Measurements from ENCODE around the gene PPT1.
"Not testable (repeated sequence)": the region's sequence is repeated elsewhere in the genome, so short reads cannot be mapped to it uniquely, and the experiment has no call there.

The PPT1 gene

GRCh38 chr1:40057310-40058030 lies 39.6 kb downstream of the PPT1 start:
- no peak for DNase-seq (ENCODE audit: low read depth in 4 of 4, low spot score in 1 of 4)

GRCh38 chr1:40056519-40057309 lies 40.3 kb downstream of the PPT1 start:
- no peak for DNase-seq (ENCODE audit: low read depth in 4 of 4, low spot score in 1 of 4)

- DNase-seq (ENCODE audit: low read depth in 4 of 4, low spot score in 1 of 4) = no peak
Observed at GRCh38 chr1:40053138-40053887, 43.7 kb downstream of the PPT1 start.

- DNase-seq (ENCODE audit: low read depth in 4 of 4, low spot score in 1 of 4) = no peak
Observed at GRCh38 chr1:40050863-40051262, 46.2 kb downstream of the PPT1 start.

GRCh38 chr1:40049725-40050124 lies 47.3 kb downstream of the PPT1 start:
- DNase-seq (ENCODE audit: low read depth in 4 of 4, low spot score in 1 of 4) = no peak

GRCh38 chr1:40047769-40048168 lies 49.3 kb downstream of the PPT1 start:
- DNase-seq (ENCODE audit: low read depth in 4 of 4, low spot score in 1 of 4) = no peak

GRCh38 chr1:40047276-40047675 lies 49.8 kb downstream of the PPT1 start:
- no peak for DNase-seq (ENCODE audit: low read depth in 4 of 4, low spot score in 1 of 4)

GRCh38 chr1:40045766-40046165 lies 51.3 kb downstream of the PPT1 start:
- DNase-seq (ENCODE audit: low read depth in 4 of 4, low spot score in 1 of 4) = no peak

GRCh38 chr1:40045182-40045581 lies 51.9 kb downstream of the PPT1 start:
- no peak for DNase-seq (ENCODE audit: low read depth in 4 of 4, low spot score in 1 of 4)

GRCh38 chr1:40044110-40044509 lies 52.9 kb downstream of the PPT1 start:
- DNase-seq (ENCODE audit: low read depth in 4 of 4, low spot score in 1 of 4) = no peak

GRCh38 chr1:40042341-40042740 lies 54.7 kb downstream of the PPT1 start:
- DNase-seq (ENCODE audit: low read depth in 4 of 4, low spot score in 1 of 4) = no peak

GRCh38 chr1:40041466-40041838 lies 55.6 kb downstream of the PPT1 start:
- no peak for DNase-seq (ENCODE audit: low read depth in 4 of 4, low spot score in 1 of 4)

GRCh38 chr1:40040511-40041465 lies 56.3 kb downstream of the PPT1 start, which contains the start of gene CAP1:
CAP1 (plus strand) TSS chr1:40040729; CDS start chr1:40059347, 18,618 bp downstream.
- DNase-seq (ENCODE audit: low read depth in 4 of 4, low spot score in 1 of 4) = peak; percentile 98 to 100 (median 100)

GRCh38 chr1:40039757-40040510 lies 57.1 kb downstream of the PPT1 start:
- peak in 3 of 4 experiments; percentile 31 to 71 (median 56) for DNase-seq (ENCODE audit: low read depth in 4 of 4, low spot score in 1 of 4)

GRCh38 chr1:40039245-40039756 lies 57.8 kb downstream of the PPT1 start:
- peak in 1 of 4 experiments; percentile 20 for DNase-seq (ENCODE audit: low read depth in 4 of 4, low spot score in 1 of 4)

GRCh38 chr1:40038697-40039096 lies 58.4 kb downstream of the PPT1 start:
- DNase-seq (ENCODE audit: low read depth in 4 of 4, low spot score in 1 of 4) = no peak

- DNase-seq (ENCODE audit: low read depth in 4 of 4, low spot score in 1 of 4) = not testable (repeated sequence)
Observed at GRCh38 chr1:40037254-40037653, 59.8 kb downstream of the PPT1 start.

GRCh38 chr1:40036574-40036973 lies 60.5 kb downstream of the PPT1 start:
- DNase-seq (ENCODE audit: low read depth in 4 of 4, low spot score in 1 of 4) = no peak

- DNase-seq (ENCODE audit: low read depth in 4 of 4, low spot score in 1 of 4) = no peak
Observed at GRCh38 chr1:40034869-40035268, 62.2 kb downstream of the PPT1 start.

All from stimulated activated CD4-positive, alpha-beta T cell treated with anti-CD3 and anti-CD28 coated beads, Interleukin-1b, Interleukin-23, amount 100 ng/mL, for 24 hours (primary cell).